GM10248 (cell line): ENCODE data around the gene ANKRD50.

ENCODE experiments used
- CTCF ChIA-PET: fragments of 300-600 bp; sonication (Branson Sonifier 250); formaldehyde crosslinking; extraction: SDS; loops from one replicate; lab custom pipeline; 2021; ENCODE audit warnings: antibody characterized with exemption; lab: Yijun Ruan, JAX
- POLR2A ChIA-PET: fragments of 350-650 bp; sonication (Branson Sonifier 250); formaldehyde crosslinking; extraction: SDS; loops from one replicate; lab custom pipeline; 2020; ENCODE audit warnings: antibody characterized with exemption; lab: Yijun Ruan, JAX
- DNase-seq: peaks from one replicate; pipeline ENCODE4 v3.0.0; 2012; ENCODE audit errors: extremely low spot score
- CTCF ChIP-seq: IDR thresholded peaks from 2 replicates; pipeline ENCODE4 v1.5.1; 2012; ENCODE audit warnings: mild to moderate bottlenecking, low read depth; ENCODE audit errors: extremely low read depth, missing control alignments, control extremely low read depth

ANKRD50 gene

GRCh38 chr4:124745985-124746801 is 33.7 kb upstream of the ANKRD50 start:
- no peak for DNase-seq
- no peak for TF ChIP-seq CTCF
- CTCF ChIA-PET = no interaction called here
- POLR2A ChIA-PET = no interaction called here

DNA sequence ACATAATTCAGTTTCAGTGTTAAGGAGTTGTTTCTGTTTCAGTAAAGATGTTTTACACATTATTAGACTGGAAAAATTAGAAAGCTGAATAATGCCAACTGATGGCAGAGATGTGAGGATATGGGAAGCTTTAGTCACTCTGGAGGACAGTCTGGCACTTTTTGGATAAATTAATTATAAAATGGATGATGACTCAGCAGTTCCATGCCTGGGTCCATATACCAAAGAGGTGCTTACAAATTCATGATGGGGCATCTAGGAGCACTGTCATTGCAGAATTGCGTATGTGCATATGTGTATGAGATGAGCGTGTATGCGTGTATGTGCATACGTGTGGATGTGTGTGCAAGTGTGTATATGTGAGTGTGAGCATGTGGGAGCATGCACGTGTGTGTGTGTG is 31.2 kb upstream of the ANKRD50 start:
- ChIA-PET POLR2A (no interaction called here), CTCF (no interaction called here)
- DNase-seq = no peak
- TF ChIP-seq CTCF = no peak

DNA sequence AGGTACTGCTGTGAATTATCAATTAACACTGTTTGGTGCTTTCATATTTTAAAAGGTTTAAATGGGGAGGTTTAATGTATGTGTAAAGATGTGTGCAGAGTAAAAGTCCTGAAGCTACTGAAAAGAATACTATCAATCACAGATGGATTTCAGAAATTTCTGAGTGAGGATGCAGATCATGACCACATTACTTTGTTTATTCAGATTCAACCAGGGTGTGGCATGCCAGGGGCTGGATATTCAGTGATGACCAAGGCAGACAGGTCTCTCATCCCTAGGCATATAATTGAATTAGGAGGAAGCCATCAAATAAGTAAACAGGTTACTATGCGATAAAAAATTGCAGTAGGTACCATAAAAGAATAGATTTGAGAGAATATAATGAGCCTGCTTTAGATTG is 28.0 kb upstream of the ANKRD50 start:
- POLR2A ChIA-PET = no interaction called here
- CTCF ChIA-PET = interaction anchor here (0.7 to 1.7 kb wide), 4 partner anchors 11 to 25 kb away, joined by 3 to 7 read pairs (median 4); no protein-coding TSS in a partner anchor
- no peak for DNase-seq
- no peak for TF ChIP-seq CTCF

GRCh38 chr4:124738994-124739393 is 26.5 kb upstream of the ANKRD50 start:
- CTCF ChIA-PET = interaction anchor here (1.1 kb wide), 1 partner anchor 25 kb away, joined by 4 read pairs; no protein-coding TSS in a partner anchor
- no peak for DNase-seq
- TF ChIP-seq CTCF = no peak
- POLR2A ChIA-PET = no interaction called here

DNA sequence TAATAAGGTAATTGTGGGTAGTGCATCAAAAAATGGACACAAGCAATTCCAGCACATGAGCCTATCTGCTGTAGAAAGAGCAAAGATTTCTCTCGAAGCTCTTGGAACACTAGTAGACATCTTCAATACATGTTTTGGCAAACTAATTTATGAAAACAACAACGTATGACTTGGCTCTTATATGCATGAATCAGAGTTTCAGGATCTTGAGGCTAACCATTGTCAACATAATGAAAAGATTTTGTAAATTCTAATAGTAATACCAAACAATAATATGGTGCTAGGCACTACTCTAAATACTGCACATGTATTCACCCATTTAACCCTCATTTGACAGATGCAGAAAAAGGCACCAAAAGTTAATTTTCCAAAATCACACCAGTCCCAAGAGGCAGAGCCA is 25.1 kb upstream of the ANKRD50 start:
- POLR2A ChIA-PET = no interaction called here

DNA sequence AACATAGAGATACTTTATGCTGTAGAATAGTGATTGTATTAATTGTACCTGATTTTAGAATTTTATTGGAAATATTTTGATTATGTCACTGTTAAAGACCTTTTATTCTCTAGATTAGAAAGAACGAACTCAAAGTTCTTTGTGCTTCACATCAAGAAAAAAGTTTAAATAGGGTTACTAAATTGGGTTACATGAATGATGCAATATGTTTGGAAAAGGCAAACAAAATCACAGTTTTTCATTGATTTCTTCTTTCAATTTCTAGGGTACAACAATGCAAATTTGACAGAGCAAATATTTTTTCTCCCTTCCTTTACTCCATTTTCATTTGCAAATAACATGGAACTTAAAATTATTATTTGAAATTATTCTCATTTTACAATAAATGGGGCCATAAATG is 24.0 kb upstream of the ANKRD50 start:
- ChIA-PET POLR2A (no interaction called here), CTCF (interaction anchor here (1.4 kb wide), 1 partner anchor 15 kb away, joined by 3 read pairs; no protein-coding TSS in a partner anchor)
- TF ChIP-seq CTCF = no peak
- no peak for DNase-seq

More for the DNA sequence above, 25.1 kb upstream of the ANKRD50 start:
- CTCF ChIA-PET = no interaction called here
- no peak for TF ChIP-seq CTCF
- DNase-seq = no peak
